ENCODE data around the gene LHFPL4.

GRCh38 chr3:9491506-9491905, 62.1 kb downstream of the LHFPL4 start:
- TF ChIP-seq ADNP (CRISPR knock-in tag; IDR thresholded peaks at IDR 0.05), result no peak
- TF ChIP-seq ATF2 (CRISPR knock-in tag; IDR thresholded peaks at IDR 0.05), result no peak
- no peak for TF ChIP-seq SMAD1 (CRISPR knock-in tag; IDR thresholded peaks at IDR 0.05; ENCODE audit: borderline replicate concordance, low read depth)
- no peak for TF ChIP-seq CTCF (CRISPR knock-in tag; IDR thresholded peaks at IDR 0.05)

Data from HepG2 (cell line).